ENCODE results near the gene CSRP3.

DNA sequence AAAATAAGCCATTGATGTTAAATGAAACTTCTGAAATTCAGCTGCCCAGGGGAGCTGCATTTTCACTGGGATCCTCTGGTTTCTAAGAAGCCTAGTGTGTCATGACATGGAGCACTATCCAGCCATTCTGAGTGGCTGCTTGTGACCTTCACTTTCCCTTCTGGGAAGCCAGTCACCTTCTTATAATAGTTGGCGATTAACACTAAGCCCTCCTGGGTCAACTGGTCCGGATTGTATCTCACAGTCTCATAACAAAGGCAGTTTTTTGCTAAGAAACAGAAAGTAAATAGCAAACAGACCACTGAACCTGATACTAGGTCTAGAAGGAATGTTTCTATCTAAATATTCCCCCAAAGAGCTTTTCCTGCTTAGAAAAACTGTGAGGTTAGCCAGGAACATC, 7.9 kb downstream of the CSRP3 start:
- TF ChIP-seq, protein P1, sequence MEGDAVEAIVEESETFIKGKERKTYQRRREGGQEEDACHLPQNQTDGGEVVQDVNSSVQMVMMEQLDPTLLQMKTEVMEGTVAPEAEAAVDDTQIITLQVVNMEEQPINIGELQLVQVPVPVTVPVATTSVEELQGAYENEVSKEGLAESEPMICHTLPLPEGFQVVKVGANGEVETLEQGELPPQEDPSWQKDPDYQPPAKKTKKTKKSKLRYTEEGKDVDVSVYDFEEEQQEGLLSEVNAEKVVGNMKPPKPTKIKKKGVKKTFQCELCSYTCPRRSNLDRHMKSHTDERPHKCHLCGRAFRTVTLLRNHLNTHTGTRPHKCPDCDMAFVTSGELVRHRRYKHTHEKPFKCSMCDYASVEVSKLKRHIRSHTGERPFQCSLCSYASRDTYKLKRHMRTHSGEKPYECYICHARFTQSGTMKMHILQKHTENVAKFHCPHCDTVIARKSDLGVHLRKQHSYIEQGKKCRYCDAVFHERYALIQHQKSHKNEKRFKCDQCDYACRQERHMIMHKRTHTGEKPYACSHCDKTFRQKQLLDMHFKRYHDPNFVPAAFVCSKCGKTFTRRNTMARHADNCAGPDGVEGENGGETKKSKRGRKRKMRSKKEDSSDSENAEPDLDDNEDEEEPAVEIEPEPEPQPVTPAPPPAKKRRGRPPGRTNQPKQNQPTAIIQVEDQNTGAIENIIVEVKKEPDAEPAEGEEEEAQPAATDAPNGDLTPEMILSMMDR (IDR thresholded peaks at IDR 0.05; ENCODE audit: low read depth, low read length, missing input control), result no peak
- TF ChIP-seq SP1 (IDR thresholded peaks at IDR 0.05) (no peak), RAD21 (IDR thresholded peaks at IDR 0.05) (no peak), YY1 (IDR thresholded peaks at IDR 0.05) (no peak), RXRA (IDR thresholded peaks at IDR 0.05) (no peak), TAF1 (conservative IDR thresholded peaks at IDR 0.05) (no peak), JUND (IDR thresholded peaks at IDR 0.05) (no peak), EGR1 (IDR thresholded peaks at IDR 0.05; ENCODE audit: low read depth in 2 of 2) (no peak), FOXA1 (IDR thresholded peaks at IDR 0.05) (no peak), NR2F2 (IDR thresholded peaks at IDR 0.05) (no peak)
- TF ChIP-seq, protein P2, sequence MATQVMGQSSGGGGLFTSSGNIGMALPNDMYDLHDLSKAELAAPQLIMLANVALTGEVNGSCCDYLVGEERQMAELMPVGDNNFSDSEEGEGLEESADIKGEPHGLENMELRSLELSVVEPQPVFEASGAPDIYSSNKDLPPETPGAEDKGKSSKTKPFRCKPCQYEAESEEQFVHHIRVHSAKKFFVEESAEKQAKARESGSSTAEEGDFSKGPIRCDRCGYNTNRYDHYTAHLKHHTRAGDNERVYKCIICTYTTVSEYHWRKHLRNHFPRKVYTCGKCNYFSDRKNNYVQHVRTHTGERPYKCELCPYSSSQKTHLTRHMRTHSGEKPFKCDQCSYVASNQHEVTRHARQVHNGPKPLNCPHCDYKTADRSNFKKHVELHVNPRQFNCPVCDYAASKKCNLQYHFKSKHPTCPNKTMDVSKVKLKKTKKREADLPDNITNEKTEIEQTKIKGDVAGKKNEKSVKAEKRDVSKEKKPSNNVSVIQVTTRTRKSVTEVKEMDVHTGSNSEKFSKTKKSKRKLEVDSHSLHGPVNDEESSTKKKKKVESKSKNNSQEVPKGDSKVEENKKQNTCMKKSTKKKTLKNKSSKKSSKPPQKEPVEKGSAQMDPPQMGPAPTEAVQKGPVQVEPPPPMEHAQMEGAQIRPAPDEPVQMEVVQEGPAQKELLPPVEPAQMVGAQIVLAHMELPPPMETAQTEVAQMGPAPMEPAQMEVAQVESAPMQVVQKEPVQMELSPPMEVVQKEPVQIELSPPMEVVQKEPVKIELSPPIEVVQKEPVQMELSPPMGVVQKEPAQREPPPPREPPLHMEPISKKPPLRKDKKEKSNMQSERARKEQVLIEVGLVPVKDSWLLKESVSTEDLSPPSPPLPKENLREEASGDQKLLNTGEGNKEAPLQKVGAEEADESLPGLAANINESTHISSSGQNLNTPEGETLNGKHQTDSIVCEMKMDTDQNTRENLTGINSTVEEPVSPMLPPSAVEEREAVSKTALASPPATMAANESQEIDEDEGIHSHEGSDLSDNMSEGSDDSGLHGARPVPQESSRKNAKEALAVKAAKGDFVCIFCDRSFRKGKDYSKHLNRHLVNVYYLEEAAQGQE (IDR thresholded peaks at IDR 0.05), result no peak

All from liver (tissue), 3 donors.